Pancreas (tissue), 10 donors: ENCODE data around the gene LRBA. TPM values are rescaled to one million over a fixed set of nuclear protein-coding genes. Genes with fewer than 3 reads are reported as not detected.

Experiments used
- ATAC-seq, 4 donors: fragments of 200-7000 bp; cut with Tn5 transposase; one replicate each; pipeline versions ENCODE4 v1.8.0 to v1.9.1; 2020; ENCODE audit warnings: mild to moderate bottlenecking in 4 of 4, moderate library complexity in 4 of 4
- DNase-seq, 6 donors: peaks; one replicate each; pipeline ENCODE4 v3.0.0-alpha.2; 2020
- FAIRE-seq: peaks from 2 replicates; lab custom pipeline; 2012; peaks lifted over from hg19 to GRCh38; lab: Jason Lieb, UNC
- H3K27ac ChIP-seq, 4 donors: fragments of 200-600 bp; sonication (generic); 1 replicate in 3 of 4; 2 replicates in 1 of 4; pipeline versions ENCODE4 v1.5.0 to v1.8.0; 2020
- H3K27me3 ChIP-seq, 4 donors: fragments of 200-600 bp; one replicate each; pipeline ENCODE4 v1.8.0; 2021
- H3K36me3 ChIP-seq, 3 donors: fragments of 200-600 bp; sonication (generic) in 1 of 3; one replicate each; pipeline versions ENCODE4 v1.5.0 to v1.8.0; 2020 to 2021
- H3K4me1 ChIP-seq, 3 donors: fragments of 200-600 bp; one replicate each; pipeline ENCODE4 v1.8.0; 2021
- H3K4me3 ChIP-seq, 4 donors: fragments of 200-600 bp; sonication (generic) in 2 of 4; one replicate each; pipeline versions ENCODE4 v1.5.0 to v1.8.0; 2020 to 2021
- H3K9me3 ChIP-seq, 4 donors: fragments of 200-600 bp; one replicate each; pipeline ENCODE4 v1.8.0; 2021
- WGBS, 2 donors: extraction: QIAGEN DNeasy Blood & Tissue Kit; methylation state at CpG; one replicate each; pipeline ENCODE4 v1.1.7; 2013; 5-methylcytosine and 5-hydroxymethylcytosine counted together
- intact Hi-C, 3 donors: fragments of 100-400 bp; cut with DNase I; formaldehyde crosslinking; loops; one replicate each; pipeline versions ENCODE4 v1.11.1 to v1.14.2; 2022
- polyA plus RNA-seq, 2 donors: library from polyadenylated mRNA; stranded (reverse); fragments of 200-250 nt; gene quantifications; one replicate each; pipeline ENCODE4 v1.2.3, GENCODE V29; 2013
- total RNA-seq, 6 donors: library from RNA; stranded (reverse); fragmentation: NEBNext Ultra II Directional in 4 of 6; extraction: Animal tissue kit (Norgen Biotek cat#: 25700) in 4 of 6; gene quantifications; one replicate each; pipeline versions ENCODE4 v1.2.1 to v1.2.4, GENCODE V29; 2021 to 2023
- TF ChIP-seq, protein P1 (sequence below), 4 donors: fragments of 200-600 bp; sonication (generic) in 3 of 4; IDR thresholded peaks; one replicate each; pipeline versions ENCODE4 v1.5.0 to v1.8.0; 2021; ENCODE audit warnings: antibody characterized with exemption in 4 of 4
- donor health status: healthy with polysubstance abuse.
- donor health status: DM: no; HTN: no; CAD: no; lungs with moderate emphysema.
- donor health status: DM: no; HTN: no; CAD: no.
- donor health status: control.
- donor health status: control.
- donor health status: Bipolar disorder and iron deficiency.
- donor health status: DM: yes; HTN: yes; CAD: no.
- donor health status: DM: no; HTN: no; CAD: no.
- donor health status: DM: no; HTN: no; CAD: no.
- donor health status: DM: yes; HTN: yes; CAD: no.

The LRBA gene
- total and polyA plus RNA-seq, 8 donors: 6.6 to 35.3 (median 22.3) TPM

DNA sequence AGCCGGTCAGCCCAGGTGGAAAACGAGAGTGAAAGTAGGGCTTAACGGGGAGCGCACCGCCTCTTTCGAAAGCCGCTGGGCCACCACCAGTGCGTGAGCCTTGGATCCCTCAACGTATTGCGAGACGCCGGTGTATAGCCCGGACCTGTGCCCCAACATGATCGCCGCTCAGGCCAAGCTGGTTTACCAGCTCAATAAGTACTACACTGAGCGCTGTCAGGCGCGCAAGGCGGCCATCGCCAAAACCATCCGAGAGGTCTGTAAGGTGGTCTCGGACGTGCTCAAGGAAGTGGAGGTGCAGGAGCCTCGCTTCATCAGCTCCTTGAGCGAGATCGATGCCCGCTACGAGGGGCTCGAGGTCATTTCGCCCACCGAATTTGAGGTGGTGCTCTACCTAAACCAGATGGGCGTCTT, 432.2 kb downstream of the LRBA start:
- FAIRE-seq: no peak
- TF ChIP-seq, protein P1, sequence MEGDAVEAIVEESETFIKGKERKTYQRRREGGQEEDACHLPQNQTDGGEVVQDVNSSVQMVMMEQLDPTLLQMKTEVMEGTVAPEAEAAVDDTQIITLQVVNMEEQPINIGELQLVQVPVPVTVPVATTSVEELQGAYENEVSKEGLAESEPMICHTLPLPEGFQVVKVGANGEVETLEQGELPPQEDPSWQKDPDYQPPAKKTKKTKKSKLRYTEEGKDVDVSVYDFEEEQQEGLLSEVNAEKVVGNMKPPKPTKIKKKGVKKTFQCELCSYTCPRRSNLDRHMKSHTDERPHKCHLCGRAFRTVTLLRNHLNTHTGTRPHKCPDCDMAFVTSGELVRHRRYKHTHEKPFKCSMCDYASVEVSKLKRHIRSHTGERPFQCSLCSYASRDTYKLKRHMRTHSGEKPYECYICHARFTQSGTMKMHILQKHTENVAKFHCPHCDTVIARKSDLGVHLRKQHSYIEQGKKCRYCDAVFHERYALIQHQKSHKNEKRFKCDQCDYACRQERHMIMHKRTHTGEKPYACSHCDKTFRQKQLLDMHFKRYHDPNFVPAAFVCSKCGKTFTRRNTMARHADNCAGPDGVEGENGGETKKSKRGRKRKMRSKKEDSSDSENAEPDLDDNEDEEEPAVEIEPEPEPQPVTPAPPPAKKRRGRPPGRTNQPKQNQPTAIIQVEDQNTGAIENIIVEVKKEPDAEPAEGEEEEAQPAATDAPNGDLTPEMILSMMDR (IDR thresholded peaks at IDR 0.05): no peak
- Histone ChIP-seq H3K36me3 (peaks cover 0 to 9% (median 0%) of the 10 kb centered on the region in 3 donors), H3K27me3 (no peaks in the 10 kb centered on the region), H3K27ac (no peak overlapping the region), H3K9me3 (no peaks in the 10 kb centered on the region), H3K4me1 (peaks cover 4 to 9% (median 5%) of the 10 kb centered on the region in 3 donors), H3K4me3 (no peak overlapping the region)
- WGBS, 2 donors: 90 to 91% methylated on average over 32 of the region's 32 CpGs
- ATAC-seq: no peak
- DNase-seq: peak in 3 of 6 donors; percentile 12 to 52 (median 40)
- intact Hi-C loops: no loop called here

DNA sequence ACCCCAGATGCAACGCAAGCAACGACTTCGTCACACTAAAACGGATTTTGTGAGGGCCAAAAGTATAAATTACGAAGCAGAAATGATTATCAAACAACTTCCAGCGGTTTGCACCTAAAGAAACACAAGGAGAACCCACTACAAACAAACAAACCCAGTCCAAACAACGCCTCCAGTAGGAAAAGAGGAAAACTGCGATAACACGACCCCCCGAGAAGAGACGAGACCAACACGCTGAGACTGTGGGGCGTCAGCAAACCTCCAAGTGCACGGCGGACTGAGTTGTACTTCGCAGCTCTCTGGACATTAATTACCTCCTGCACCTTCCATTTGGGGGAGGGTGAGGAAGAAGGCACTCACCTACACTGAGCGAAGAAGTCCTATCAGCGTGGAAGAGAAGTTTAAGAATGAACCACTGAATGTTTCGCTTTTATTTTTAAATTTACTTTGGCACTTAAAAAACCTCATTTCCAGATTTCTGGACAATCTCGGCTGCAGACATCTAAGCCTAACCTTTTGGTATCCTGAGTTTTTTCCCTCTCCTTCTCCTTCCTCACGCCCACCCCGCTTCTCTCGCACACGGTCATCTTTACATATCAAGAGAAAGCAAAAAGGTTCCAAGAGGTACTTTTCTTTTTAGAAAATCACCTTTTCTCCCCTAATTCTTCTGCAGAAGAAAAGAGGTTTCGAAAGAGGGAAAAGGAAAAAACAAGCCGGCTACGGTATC, 432.8 kb downstream of the LRBA start, which contains the start of gene MAB21L2:
TSS of gene MAB21L2 (plus strand) at position 6 of the 727 bp plus-strand sequence. CDS start 879 bp downstream, outside the sequence.
- Histone ChIP-seq H3K27me3 (no peaks in the 10 kb centered on the region), H3K36me3 (peaks cover 0 to 9% (median 0%) of the 10 kb centered on the region in 3 donors), H3K9me3 (no peaks in the 10 kb centered on the region), H3K27ac (no peak within 1 kb of the TSS), H3K4me3 (no peak within 1 kb of the TSS), H3K4me1 (peaks cover 8 to 13% (median 10%) of the 10 kb centered on the region in 3 donors)
- no peak for FAIRE-seq
- intact Hi-C loops: no loop called here
- ATAC-seq: no peak
- 92 to 94% methylated on average over 27 of the region's 27 CpGs for whole genome bisulfite sequencing, 2 donors
- TF ChIP-seq, protein P1 (IDR thresholded peaks at IDR 0.05): no peak
- DNase-seq: no peak

GRCh38 chr4:150581641-150582051, 433.4 kb downstream of the LRBA start:
- WGBS, 2 donors: 94% methylated on average over 13 of the region's 13 CpGs
- Histone ChIP-seq H3K4me1 (peaks cover 8 to 15% (median 14%) of the 10 kb centered on the region in 3 donors), H3K27me3 (no peaks in the 10 kb centered on the region), H3K27ac (no peak overlapping the region), H3K4me3 (no peak overlapping the region), H3K36me3 (peaks cover 0 to 9% (median 0%) of the 10 kb centered on the region in 3 donors), H3K9me3 (no peaks in the 10 kb centered on the region)
- FAIRE-seq (peak; percentile 80), ATAC-seq (no peak), DNase-seq (no peak)
- intact Hi-C loops: no loop called here
- TF ChIP-seq, protein P1 (IDR thresholded peaks at IDR 0.05): no peak

DNA sequence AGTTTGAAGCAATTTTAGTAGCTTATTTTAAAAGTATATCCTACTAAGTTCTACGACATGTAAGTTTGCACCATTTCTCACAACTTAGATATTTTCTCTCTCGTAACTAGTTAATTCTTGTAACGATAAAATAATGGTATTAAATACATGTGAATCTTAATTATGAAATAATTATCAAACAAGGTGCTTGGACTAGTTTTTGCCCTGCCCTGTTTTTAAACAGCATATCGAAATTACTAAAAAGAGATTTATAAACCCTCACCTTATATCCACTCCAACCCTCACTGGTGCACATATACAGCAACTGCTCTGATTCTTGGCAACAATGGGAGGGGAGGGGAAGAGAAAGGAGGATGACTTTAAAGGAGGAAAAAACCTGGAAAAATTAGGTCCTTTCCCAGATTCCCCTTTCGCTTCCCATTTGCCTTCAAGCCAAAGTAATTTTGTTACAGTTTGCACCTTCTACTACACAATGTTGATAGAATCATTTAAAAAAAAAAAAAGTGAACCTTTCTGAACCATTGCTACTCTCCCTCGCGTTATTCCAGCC, 434.0 kb downstream of the LRBA start:
- no peak overlapping the region for H3K27ac ChIP-seq

More for the DNA sequence above, 434.0 kb downstream of the LRBA start:
- TF ChIP-seq, protein P1 (IDR thresholded peaks at IDR 0.05): no peak
- H3K36me3 ChIP-seq: peaks cover 0 to 9% (median 0%) of the 10 kb centered on the region in 3 donors
- DNase-seq (no peak), FAIRE-seq (no peak), ATAC-seq (no peak)
- H3K4me3 ChIP-seq: no peak overlapping the region
- intact Hi-C loops: no loop called here
- H3K27me3 ChIP-seq: no peaks in the 10 kb centered on the region
- WGBS, 2 donors: 95 to 98% methylated on average over 7 of the region's 7 CpGs
- H3K4me1 ChIP-seq: peaks cover 8 to 16% (median 15%) of the 10 kb centered on the region in 3 donors
- no peaks in the 10 kb centered on the region for H3K9me3 ChIP-seq
